WI38 (cell line): ENCODE data around the gene GABRQ.
"Not testable (repeated sequence)": the region's sequence is repeated elsewhere in the genome, so short reads cannot be mapped to it uniquely, and the experiment has no call there.

Experiments
- H3K4me3 ChIP-seq: 2 replicates; pipeline ENCODE4 v1.5.1; 2011; ENCODE audit warnings: low read depth, mild to moderate bottlenecking, control low read depth, low read length
- CTCF ChIP-seq: IDR thresholded peaks from 2 replicates; pipeline ENCODE4 v1.5.1; 2012; ENCODE audit warnings: low read depth, mild to moderate bottlenecking, control low read depth, low read length

GABRQ gene

GRCh38 chrX:152658302-152658701, 20.6 kb downstream of the GABRQ start:
- H3K4me3 ChIP-seq: no peak overlapping the region
- TF ChIP-seq CTCF: no peak

- TF ChIP-seq CTCF: no peak
- no peak overlapping the region for H3K4me3 ChIP-seq
These were observed 25.4 kb downstream of the GABRQ start for GRCh38 chrX:152663086-152663485.

- no peak for TF ChIP-seq CTCF
- H3K4me3 ChIP-seq: no peak overlapping the region
These were observed 36.4 kb downstream of the GABRQ start for GRCh38 chrX:152674135-152674534.

- H3K4me3 ChIP-seq: not testable (repeated sequence)
These were observed 37.0 kb downstream of the GABRQ start for GRCh38 chrX:152674652-152675051.

- not testable (repeated sequence) for H3K4me3 ChIP-seq
These were observed 43.3 kb downstream of the GABRQ start for GRCh38 chrX:152681012-152681411.

GRCh38 chrX:152697952-152698931, 60.5 kb downstream of the GABRQ start, which contains the start of gene MAGEA3:
Gene MAGEA3 (plus strand): TSS chrX:152698794. CDS start chrX:152700833, 2,039 bp downstream.
- H3K4me3 ChIP-seq: not testable (repeated sequence)

- not testable (repeated sequence) for H3K4me3 ChIP-seq
These were observed 62.7 kb downstream of the GABRQ start for GRCh38 chrX:152700390-152700789.

GRCh38 chrX:152706500-152706899, 68.8 kb downstream of the GABRQ start:
- not testable (repeated sequence) for H3K4me3 ChIP-seq
